ENCODE measurements around the gene SYNE4. TPM values are rescaled to one million over a fixed set of nuclear protein-coding genes. Genes with fewer than 3 reads are reported as not detected.
"Not testable (repeated sequence)": the region's sequence is repeated elsewhere in the genome, so short reads cannot be mapped to it uniquely, and the experiment has no call there.

SYNE4 gene
- total and polyA plus RNA-seq, 12 donors, result 0.26 to 0.62 (median 0.37) TPM; not detected in 7

DNA sequence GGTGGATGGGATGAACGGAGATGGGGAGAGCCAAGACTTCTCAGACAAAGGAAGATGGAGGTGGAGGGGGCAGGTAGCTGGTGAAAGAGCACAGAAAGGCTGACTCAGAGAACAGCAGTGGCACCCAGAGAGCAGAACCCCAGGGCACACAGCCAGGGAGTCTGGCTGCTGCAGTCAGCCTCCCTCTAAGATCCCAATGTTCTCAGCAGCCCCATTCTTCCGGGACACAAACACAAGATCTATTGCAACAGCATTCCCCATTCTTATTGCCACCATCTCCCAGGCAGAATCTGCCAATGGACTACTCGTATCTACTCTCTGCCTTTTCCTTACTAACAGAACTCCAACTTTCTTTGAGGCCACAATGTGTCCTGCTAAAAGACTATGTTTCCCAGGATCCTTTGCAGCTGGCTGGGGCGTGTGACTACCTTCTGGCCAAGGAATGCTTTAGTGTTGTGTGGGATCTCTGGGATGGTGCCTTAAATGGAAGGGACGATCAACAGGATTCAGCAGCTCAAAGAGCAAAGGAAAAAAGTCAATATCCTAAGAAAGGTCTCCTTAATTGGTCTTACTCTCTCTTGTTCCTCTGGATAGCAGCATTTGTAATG, 37.9 kb upstream of the SYNE4 start:
- WGBS, 2 donors, result 91 to 93% methylated on average over 5 of the region's 5 CpGs
- Histone ChIP-seq H3K4me3 (no peak overlapping the region), H3K36me3 (peaks cover 0 to 5% (median 0%) of the 10 kb centered on the region in 9 donors), H3K9me3 (peaks cover 0 to 3% (median 0%) of the 10 kb centered on the region in 11 donors), H3K27me3 (no peaks in the 10 kb centered on the region), H3K4me1 (peaks cover 0 to 9% (median 0%) of the 10 kb centered on the region in 9 donors), H3K27ac (no peak overlapping the region)
- ATAC-seq, result no peak
- TF ChIP-seq, protein P1, sequence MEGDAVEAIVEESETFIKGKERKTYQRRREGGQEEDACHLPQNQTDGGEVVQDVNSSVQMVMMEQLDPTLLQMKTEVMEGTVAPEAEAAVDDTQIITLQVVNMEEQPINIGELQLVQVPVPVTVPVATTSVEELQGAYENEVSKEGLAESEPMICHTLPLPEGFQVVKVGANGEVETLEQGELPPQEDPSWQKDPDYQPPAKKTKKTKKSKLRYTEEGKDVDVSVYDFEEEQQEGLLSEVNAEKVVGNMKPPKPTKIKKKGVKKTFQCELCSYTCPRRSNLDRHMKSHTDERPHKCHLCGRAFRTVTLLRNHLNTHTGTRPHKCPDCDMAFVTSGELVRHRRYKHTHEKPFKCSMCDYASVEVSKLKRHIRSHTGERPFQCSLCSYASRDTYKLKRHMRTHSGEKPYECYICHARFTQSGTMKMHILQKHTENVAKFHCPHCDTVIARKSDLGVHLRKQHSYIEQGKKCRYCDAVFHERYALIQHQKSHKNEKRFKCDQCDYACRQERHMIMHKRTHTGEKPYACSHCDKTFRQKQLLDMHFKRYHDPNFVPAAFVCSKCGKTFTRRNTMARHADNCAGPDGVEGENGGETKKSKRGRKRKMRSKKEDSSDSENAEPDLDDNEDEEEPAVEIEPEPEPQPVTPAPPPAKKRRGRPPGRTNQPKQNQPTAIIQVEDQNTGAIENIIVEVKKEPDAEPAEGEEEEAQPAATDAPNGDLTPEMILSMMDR (IDR thresholded peaks at IDR 0.05), result no peak
- DNase-seq, result no peak
- intact Hi-C loops (cut with DNase I), result no loop called here

GRCh38 chr19:36043952-36044351, 35.3 kb upstream of the SYNE4 start:
- WGBS, 2 donors, result 94 to 97% methylated on average over 2 of the region's 2 CpGs
- peaks cover 0 to 11% (median 0%) of the 10 kb centered on the region in 9 donors for H3K4me1 ChIP-seq

DNA sequence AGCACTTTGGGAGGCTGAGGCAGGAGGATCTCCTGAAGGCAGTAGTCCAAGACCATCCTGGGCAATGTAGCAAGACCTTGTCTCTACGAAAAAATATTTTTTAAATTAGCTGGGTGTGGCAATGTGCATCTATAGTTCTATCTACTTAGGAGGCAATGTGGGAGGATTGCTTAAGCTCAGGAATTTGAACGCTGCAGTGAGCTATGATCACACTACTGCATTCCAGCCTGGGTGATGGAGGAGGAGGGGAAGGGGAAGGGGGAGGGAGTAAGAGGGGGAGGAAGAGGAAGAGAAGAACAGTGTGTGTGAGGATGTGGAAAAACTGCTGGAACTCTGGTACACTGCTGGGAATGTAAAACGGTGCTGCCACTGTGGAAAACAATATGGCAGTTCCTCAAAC, 33.2 kb upstream of the SYNE4 start:
- Histone ChIP-seq H3K36me3 (peaks cover 0 to 26% (median 0%) of the 10 kb centered on the region in 9 donors), H3K27ac (no peak overlapping the region), H3K4me3 (no peak overlapping the region), H3K4me1 (peaks cover 0 to 11% (median 0%) of the 10 kb centered on the region in 9 donors), H3K9me3 (peaks cover 0 to 3% (median 0%) of the 10 kb centered on the region in 11 donors), H3K27me3 (no peaks in the 10 kb centered on the region)
- no peak for DNase-seq
- peak in 3 of 8 donors; percentile 63 to 67 (median 67) for ATAC-seq
- TF ChIP-seq, protein P1 (IDR thresholded peaks at IDR 0.05), result no peak
- 13 to 25% methylated on average over 3 of the region's 3 CpGs for WGBS, 2 donors
- intact Hi-C loops (cut with DNase I), result no loop called here

More at GRCh38 chr19:36043952-36044351, 35.3 kb upstream of the SYNE4 start:
- no peak overlapping the region for H3K27ac ChIP-seq
- peaks cover 0 to 3% (median 0%) of the 10 kb centered on the region in 11 donors for H3K9me3 ChIP-seq
- peaks cover 0 to 10% (median 0%) of the 10 kb centered on the region in 9 donors for H3K36me3 ChIP-seq
- intact Hi-C loops (cut with DNase I), result no loop called here
- no peak for DNase-seq
- H3K4me3 ChIP-seq, result no peak overlapping the region
- TF ChIP-seq, protein P1 (IDR thresholded peaks at IDR 0.05), result no peak
- no peak for ATAC-seq
- H3K27me3 ChIP-seq, result no peaks in the 10 kb centered on the region

GRCh38 chr19:36041092-36041491, 32.5 kb upstream of the SYNE4 start:
- DNase-seq; H3K4me3 ChIP-seq; H3K9me3 ChIP-seq; ATAC-seq; intact Hi-C loops (cut with DNase I); H3K27ac ChIP-seq; H3K27me3 ChIP-seq: not testable (repeated sequence)
- Histone ChIP-seq H3K4me1 (peaks cover 0 to 11% (median 0%) of the 10 kb centered on the region in 9 donors), H3K36me3 (peaks cover 0 to 22% (median 0%) of the 10 kb centered on the region in 9 donors)
- 90 to 94% methylated on average over 6 of the region's 6 CpGs for WGBS, 2 donors

DNA sequence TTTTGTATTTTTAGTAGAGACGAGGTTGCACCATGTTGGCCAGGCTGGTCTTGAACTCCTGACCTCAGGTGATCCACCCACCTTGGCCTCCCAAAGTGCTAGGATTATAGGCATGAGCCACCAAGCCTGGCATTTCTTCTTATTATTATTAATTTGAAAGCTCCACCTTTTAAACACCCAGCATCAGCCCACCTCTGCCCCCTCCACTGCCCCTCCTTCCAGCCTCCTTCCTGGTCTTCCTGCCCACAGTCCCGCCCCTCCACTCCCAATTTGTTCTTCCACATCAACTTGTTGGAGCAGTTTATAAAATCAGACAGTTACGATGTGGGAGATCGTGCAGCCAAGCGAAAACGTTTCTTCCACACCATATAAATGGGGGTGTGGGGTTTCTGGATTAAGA, 31.9 kb upstream of the SYNE4 start:
- DNase-seq, result no peak
- Histone ChIP-seq H3K9me3 (peaks cover 0 to under 1% (median 0%) of the 10 kb centered on the region in 11 donors), H3K4me3 (no peak overlapping the region), H3K27me3 (no peaks in the 10 kb centered on the region), H3K27ac (no peak overlapping the region), H3K4me1 (peaks cover 0 to 11% (median 0%) of the 10 kb centered on the region in 9 donors), H3K36me3 (peaks cover 0 to 21% (median 0%) of the 10 kb centered on the region in 9 donors)
- TF ChIP-seq, protein P1 (IDR thresholded peaks at IDR 0.05), result no peak
- WGBS, 2 donors, result 91% methylated on average over 6 of the region's 6 CpGs
- ATAC-seq, result no peak
- intact Hi-C loops (cut with DNase I), result no loop called here

All from heart right ventricle (tissue), 16 donors.